NAMALWA (cell line): Measurements from ENCODE around the gene SH2D1B.
A peak's percentile ranks its signal among the peaks of the same experiment; 100 is the strongest.
"Not testable (repeated sequence)": the region's sequence is repeated elsewhere in the genome, so short reads cannot be mapped to it uniquely, and the experiment has no call there.

Source experiments
- DNase-seq: peaks from one replicate; pipeline ENCODE4 v3.0.0-alpha.2; 2015; ENCODE audit warnings: low spot score

The SH2D1B gene

DNA sequence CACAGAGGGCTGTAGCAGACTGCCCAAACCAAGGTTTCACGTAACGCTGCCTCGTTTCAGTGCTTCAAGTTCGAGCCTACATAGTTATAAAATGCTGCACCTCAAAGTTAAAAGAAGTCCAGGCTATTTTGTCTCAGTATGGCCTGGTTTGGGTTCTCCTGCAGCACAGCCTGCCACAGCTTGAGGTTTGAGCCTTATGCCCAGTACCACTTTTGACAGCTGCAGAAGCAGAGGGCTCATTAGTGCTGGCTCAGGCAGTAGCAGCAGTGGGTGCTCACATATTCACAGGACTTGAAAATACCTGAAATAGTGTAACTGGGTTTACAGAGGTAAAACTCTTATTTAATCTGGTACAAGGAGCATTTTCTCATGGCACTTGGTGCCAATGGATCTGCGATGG is 50.6 kb downstream of the SH2D1B start:
- no peak for DNase-seq

DNA sequence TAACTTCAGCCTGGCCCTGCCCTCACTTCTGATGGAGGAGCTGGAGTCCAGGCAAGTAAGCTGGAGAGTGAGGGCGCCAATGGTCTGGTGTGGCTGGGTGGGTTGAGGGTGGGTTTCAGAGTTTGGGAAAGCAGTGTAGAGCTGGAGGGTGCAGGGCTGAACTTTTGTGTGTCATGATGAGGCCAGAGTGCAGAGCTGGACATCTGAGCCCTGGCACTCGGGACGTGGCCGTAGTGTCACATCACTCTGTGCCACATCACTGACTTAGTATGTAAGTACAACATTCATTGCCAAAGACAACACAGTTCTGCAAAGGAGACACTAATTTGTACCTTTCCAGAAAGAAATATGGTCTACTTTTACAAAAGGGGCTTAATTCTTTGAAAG is 51.1 kb downstream of the SH2D1B start:
- DNase-seq, result no peak

DNA sequence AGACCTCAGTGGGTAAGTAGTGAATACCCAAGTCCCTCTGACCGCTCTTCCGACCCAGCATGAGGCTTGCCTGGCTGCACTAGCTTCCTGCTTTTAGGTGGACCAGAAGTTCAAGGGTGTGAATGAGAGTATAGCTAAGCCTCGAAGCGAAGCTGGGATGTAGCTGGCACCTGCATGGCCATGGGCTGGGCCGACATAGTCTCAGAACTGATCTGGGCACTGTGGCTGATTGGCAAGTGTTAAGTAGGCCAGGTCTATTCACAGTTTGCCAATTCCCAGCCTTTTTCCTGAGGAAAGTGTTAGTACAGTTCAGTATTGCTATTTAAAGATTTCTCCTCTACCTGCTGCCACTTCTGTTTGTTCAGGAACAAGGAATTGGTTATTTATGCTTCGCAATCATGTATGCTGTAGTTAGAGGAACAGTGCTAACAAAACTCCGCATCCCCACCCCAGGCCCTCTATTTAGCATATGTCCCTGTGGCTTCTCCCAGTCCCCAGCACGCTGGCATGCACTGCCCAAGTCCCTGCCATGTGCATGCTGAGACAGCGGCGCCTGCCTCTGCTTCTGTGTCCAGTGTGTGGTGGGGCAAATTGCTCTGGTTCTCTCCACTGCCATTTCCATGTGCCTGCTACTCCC is 51.6 kb downstream of the SH2D1B start:
- no peak for DNase-seq

DNA sequence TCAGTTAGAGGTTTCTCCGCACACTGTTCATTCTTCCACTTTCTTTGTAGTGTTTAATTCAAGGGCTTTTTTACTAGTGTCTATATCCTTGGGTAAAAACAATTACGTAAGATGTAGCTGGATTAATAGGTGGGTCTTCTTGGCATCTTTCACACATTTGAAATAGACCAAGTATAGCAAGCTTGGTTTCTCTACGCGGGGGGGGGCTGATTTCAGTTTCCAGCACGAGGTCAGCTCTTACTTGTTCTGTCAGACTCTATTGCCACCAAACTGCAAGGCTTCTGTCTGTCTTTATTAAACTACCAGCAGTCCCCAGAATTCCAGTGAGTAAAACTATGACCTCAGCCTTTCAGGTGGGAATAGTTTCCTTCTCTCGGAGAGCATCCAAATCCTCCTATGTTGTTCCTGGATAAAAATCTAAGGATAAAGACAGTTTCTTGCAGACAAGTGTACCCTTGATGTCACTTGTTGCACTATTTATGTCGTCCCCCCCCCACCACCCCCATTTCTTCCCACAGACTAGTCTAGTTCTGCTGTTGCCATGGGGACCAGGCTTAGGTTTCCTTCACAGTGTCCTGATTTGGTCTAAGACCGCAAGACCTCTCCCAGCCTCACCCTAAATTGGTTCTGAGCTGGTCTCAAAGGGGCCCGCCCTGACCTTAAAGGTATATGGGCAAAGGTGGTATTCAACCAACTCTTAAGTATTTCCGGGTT is 52.3 kb downstream of the SH2D1B start:
- no peak for DNase-seq

DNA sequence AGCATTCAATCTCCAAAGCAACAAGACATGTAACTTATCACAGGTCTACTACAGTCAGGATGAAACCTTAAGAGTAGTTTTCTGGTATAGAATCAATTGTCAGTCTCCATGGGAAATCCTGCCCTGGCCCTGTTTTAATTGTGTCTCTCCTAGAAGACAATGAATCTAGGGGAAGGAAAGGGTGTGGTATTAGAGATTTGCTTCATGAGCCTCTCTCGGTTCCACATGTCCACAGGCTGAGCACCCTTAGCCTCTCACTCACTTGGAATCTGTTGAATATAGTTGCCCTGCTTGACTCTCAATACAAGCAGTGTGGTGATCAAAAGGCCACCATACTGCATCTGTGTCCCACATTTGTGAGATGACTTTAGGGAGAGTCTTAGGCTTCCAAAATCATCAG is 53.0 kb downstream of the SH2D1B start:
- DNase-seq, result no peak

DNA sequence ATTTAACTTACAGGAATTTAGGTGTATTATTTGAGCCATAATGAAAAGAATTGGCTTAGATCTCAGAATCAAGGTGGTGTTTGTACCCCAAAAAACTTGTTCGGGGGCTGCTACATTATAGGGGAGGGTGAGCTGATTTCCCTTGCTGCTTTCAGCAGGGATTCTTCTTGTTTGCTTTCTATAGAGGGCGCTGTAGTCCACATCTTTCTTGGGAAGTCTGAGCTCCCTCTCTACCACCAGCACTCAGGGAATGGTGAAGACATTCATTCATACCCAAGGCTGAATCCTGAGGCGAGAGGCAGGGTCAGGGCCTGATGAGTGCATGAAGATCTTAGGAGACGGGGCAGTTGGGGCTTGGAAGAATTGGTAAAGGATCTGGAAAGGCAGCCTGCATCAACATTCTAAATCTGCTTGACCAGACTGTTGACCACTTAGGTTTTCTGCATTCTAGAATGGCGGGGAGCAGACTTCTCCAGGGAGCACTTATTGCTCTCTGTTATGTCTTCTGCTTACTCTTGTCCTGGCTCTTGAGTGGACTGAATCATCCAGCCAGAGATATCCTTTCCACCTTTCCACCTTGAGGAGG is 54.2 kb downstream of the SH2D1B start:
- DNase-seq, result peak; percentile 58

DNA sequence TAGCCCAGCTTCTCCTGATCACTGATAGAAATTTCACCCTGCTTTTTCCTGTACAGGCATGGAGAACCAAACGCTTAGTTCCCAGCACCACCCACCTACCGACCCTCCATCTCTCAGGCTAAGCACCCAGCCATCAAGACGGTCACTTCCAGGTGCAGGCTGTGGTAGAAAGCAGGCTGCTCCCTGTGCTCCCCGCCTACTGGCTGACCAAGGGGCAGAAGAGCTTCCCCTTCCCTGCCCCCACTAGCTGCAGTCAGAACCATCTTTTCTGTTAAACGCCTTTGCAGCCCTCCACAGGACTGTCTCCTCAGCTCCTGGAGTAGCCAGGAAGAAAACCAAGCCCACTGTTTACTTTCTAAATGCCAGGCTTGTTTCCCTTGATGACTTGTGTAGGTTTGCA is 58.2 kb downstream of the SH2D1B start:
- no peak for DNase-seq

DNA sequence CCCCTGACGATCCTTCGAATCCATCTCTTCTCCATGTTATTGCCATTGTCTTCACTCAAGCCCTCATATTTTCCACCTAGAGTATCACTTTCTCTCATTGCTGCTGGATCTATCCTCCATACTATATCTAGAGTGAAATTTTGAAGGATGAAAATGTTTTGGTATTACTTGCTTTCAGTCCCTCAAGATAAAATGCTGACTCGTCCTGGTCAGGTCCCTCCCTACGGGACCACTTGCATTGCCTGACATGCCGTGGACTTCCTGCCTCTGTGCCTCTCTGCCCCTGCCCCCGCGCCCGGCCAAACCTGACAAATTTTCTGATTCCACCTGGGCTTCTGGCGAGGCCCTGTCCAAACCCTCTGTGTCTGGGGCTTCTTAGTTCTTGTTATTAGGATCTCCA is 58.9 kb downstream of the SH2D1B start:
- no peak for DNase-seq

DNA sequence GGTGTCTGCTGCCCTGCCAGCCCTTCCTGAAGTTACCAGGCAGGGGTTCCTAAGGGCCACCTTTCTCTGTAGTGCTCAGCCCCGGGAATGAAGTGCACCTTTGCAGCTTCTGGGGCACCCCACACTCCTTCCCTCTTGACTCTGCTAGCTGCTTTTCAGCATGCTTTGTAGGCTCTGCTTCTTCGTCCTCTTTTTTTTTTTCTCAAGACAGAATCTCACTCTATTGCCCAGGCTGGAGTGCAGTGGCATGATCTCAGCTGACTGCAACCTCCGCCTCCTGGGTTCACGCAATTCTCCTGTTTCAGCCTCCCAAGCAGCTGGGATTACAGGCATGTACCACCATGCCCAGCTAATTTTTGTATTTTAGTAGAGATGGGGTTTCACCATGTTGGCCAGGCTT is 60.1 kb downstream of the SH2D1B start:
- not testable (repeated sequence) for DNase-seq

DNA sequence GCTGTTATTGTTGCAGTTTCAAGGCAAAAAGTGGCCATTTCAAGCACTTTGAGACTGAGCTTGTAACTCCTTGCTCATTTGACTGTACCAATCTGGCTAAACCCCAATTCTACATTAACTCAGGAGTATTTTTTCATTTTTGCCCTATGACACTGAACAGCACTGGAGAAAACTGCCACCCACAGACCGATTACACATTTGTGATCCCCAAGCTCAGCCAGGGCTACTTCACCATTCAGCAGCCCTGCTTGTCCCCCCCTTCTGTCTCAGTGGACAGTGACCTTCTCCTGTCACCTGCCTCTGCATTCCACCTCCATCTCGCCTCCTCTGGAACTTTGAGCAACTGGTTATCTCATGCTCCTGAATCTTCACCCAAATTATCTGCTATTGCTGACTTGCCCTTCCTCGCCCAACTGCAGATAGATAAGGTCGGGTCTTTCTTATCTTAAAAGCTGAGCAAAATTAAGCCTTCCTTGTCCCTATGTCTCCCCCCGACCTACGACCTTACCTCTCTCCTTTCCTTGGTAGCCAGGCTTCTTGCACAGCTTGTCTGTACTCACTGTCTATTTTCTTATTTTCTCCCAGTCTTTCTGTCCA is 60.6 kb downstream of the SH2D1B start:
- DNase-seq, result no peak

DNA sequence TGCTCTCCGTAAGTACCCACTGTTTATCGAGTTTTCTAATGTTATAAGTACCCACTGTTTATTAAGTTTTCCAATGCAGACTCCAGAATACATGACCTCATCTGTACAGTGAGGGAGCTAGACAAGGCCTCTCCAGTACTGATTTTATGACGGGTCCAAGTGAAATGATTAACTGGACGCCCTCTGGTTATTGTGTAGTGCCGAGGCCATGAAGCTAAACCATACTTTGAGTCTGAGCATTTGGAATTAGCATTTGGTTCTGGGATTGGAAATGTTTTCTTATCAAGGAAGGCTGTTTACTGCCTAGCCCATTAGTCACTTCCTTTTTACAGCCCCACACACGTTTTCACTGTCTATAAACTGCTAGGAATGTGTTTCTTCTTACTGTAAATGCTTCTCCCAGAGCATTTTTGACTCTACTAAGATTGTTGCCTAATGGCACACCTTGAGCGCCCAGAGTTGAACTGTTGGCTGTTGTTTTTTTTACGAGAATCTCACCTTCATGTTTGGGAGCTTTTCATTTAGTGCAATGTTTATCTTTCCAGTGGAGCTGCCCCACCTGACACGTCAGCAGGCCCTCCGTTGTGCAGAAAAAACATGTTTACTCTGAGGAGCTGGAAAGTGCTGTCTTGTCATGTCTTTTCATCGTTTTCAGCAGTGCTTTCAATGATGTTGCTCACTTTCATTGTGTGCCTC is 62.2 kb downstream of the SH2D1B start:
- DNase-seq, result no peak

DNA sequence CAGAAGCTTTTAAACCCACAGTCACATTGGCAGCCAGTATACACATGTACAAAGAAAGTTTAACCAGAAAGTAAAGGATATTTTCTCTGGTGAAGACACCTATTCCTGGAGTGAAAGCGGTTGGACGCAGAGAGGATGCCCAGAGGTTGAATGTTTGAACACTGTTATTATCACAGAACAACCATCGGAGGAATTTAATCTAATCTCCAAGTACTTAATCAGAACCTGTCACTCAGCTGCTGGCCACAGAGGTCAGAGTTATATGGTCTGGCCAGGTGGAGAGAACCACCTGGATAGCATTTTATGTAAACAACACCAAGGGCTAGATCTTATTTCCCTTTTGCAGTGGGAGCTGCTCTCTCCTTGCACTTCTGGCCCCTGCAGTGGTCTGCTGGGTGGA is 64.7 kb downstream of the SH2D1B start:
- no peak for DNase-seq
